HG03571 (cell line): ENCODE data around the gene BAIAP2L2.
"Not testable (repeated sequence)": the region's sequence is repeated elsewhere in the genome, so short reads cannot be mapped to it uniquely, and the experiment has no call there.

Experiments
- ATAC-seq: cut with Tn5 transposase; IDR thresholded peaks from one replicate; pipeline ENCODE4 v1.9.1; 2021; ENCODE audit not compliant: unreplicated experiment

Gene BAIAP2L2

GRCh38 chr22:38081941-38082828 is 28.3 kb downstream of the BAIAP2L2 start:
- ATAC-seq: no peak

GRCh38 chr22:38081636-38081940 is 28.9 kb downstream of the BAIAP2L2 start:
- no peak for ATAC-seq

GRCh38 chr22:38080850-38081635 is 29.4 kb downstream of the BAIAP2L2 start:
- no peak for ATAC-seq

- ATAC-seq: no peak
Measured at GRCh38 chr22:38080474-38080849, 30.0 kb downstream of the BAIAP2L2 start.

- no peak for ATAC-seq
Measured at GRCh38 chr22:38079804-38080203, 30.7 kb downstream of the BAIAP2L2 start.

GRCh38 chr22:38079208-38079607 is 31.3 kb downstream of the BAIAP2L2 start:
- ATAC-seq: not testable (repeated sequence)

GRCh38 chr22:38078046-38078840 is 32.2 kb downstream of the BAIAP2L2 start:
- ATAC-seq: no peak

GRCh38 chr22:38077595-38077994 is 32.9 kb downstream of the BAIAP2L2 start:
- ATAC-seq: no peak

GRCh38 chr22:38077096-38077495 is 33.4 kb downstream of the BAIAP2L2 start:
- no peak for ATAC-seq

- no peak for ATAC-seq
Measured at GRCh38 chr22:38075961-38076360, 34.5 kb downstream of the BAIAP2L2 start.

GRCh38 chr22:38075105-38075825 is 35.2 kb downstream of the BAIAP2L2 start:
- ATAC-seq: no peak

- no peak for ATAC-seq
Measured at GRCh38 chr22:38074181-38075104, 36.0 kb downstream of the BAIAP2L2 start.

GRCh38 chr22:38073150-38074130 is 37.0 kb downstream of the BAIAP2L2 start:
- no peak for ATAC-seq

GRCh38 chr22:38072322-38073149 is 37.9 kb downstream of the BAIAP2L2 start:
- ATAC-seq: no peak

- ATAC-seq: no peak
Measured at GRCh38 chr22:38071421-38072321, 38.8 kb downstream of the BAIAP2L2 start.

GRCh38 chr22:38070250-38070921 is 40.1 kb downstream of the BAIAP2L2 start:
- no peak for ATAC-seq
